Activated effector memory CD4-positive, alpha-beta T cell treated with Interleukin-2 at 50 U/mL for 16 hours (primary cell): ENCODE data around the gene BSDC1.
A peak's percentile ranks its signal among the peaks of the same experiment; 100 is the strongest.
"Not testable (repeated sequence)": the region's sequence is repeated elsewhere in the genome, so short reads cannot be mapped to it uniquely, and the experiment has no call there.

Experiments
- DNase-seq: peaks from one replicate; pipeline ENCODE4 v3.0.0-alpha.2; 2020

BSDC1 gene

GRCh38 chr1:32394141-32394889 is at the start of gene BSDC1:
TSS of gene BSDC1 (minus strand) at chr1:32394441. CDS start at chr1:32394414, 27 bp downstream.
- DNase-seq = peak; percentile 97

- not testable (repeated sequence) for DNase-seq
Observed at GRCh38 chr1:32441467-32441866, 47.2 kb upstream of the BSDC1 start.

GRCh38 chr1:32438777-32439176 is 44.5 kb upstream of the BSDC1 start:
- DNase-seq = not testable (repeated sequence)

GRCh38 chr1:32438136-32438535 is 43.9 kb upstream of the BSDC1 start:
- no peak for DNase-seq

- DNase-seq = no peak
Observed at GRCh38 chr1:32431736-32432400, 37.6 kb upstream of the BSDC1 start.

- DNase-seq = no peak
Observed at GRCh38 chr1:32427264-32427963, 33.2 kb upstream of the BSDC1 start.

GRCh38 chr1:32426489-32427255 is 32.4 kb upstream of the BSDC1 start:
- DNase-seq = no peak

GRCh38 chr1:32421775-32422174 is 27.5 kb upstream of the BSDC1 start:
- no peak for DNase-seq

- DNase-seq = no peak
Observed at GRCh38 chr1:32414186-32414886, 20.1 kb upstream of the BSDC1 start.

- peak; percentile 48 for DNase-seq
Observed at GRCh38 chr1:32413507-32414185, 19.4 kb upstream of the BSDC1 start.

GRCh38 chr1:32411261-32411660 is 17.0 kb upstream of the BSDC1 start:
- DNase-seq = no peak

- DNase-seq = no peak
Observed at GRCh38 chr1:32406629-32407111, 12.4 kb upstream of the BSDC1 start.

- DNase-seq = no peak
Observed at GRCh38 chr1:32405672-32406467, 11.6 kb upstream of the BSDC1 start.

- DNase-seq = no peak
Observed at GRCh38 chr1:32404946-32405345, 10.7 kb upstream of the BSDC1 start.

GRCh38 chr1:32400876-32401631 is 6.8 kb upstream of the BSDC1 start:
- peak; percentile 18 for DNase-seq

GRCh38 chr1:32399843-32400242 is 5.6 kb upstream of the BSDC1 start:
- no peak for DNase-seq

GRCh38 chr1:32398401-32398800 is 4.2 kb upstream of the BSDC1 start:
- DNase-seq = no peak

GRCh38 chr1:32396524-32396923 is 2.3 kb upstream of the BSDC1 start:
- not testable (repeated sequence) for DNase-seq

- DNase-seq = no peak
Observed at GRCh38 chr1:32394890-32395432, 720 bp upstream of the BSDC1 start.

GRCh38 chr1:32393832-32394140 is 455 bp downstream of the BSDC1 start:
- no peak for DNase-seq
